DND-41 (cell line): ENCODE data around the gene PLXNC1.

Experiments
- ATAC-seq: fragments of 200-7000 bp; cut with Tn5 transposase; 3 replicates; pipeline ENCODE4 v1.9.1; 2021; ENCODE audit warnings: low read depth; ENCODE audit not compliant: insufficient read depth
- DNase-seq: peaks from one replicate; pipeline ENCODE4 v3.0.0-alpha.2; 2020
- H2AFZ ChIP-seq: 2 replicates; pipeline ENCODE4 v1.6.0; 2012; ENCODE audit warnings: low read depth, low read length
- H3K27ac ChIP-seq: 2 replicates; pipeline ENCODE4 v1.5.1; 2012; ENCODE audit warnings: low read length, inconsistent platforms
- H3K27me3 ChIP-seq: fragments of 200-600 bp; sonication (generic); 2 replicates; pipeline ENCODE4 v1.6.0; 2012; ENCODE audit warnings: low read length, mild to moderate bottlenecking, inconsistent platforms; ENCODE audit not compliant: insufficient read depth, poor library complexity
- H3K36me3 ChIP-seq: 2 replicates; pipeline ENCODE4 v1.5.1; 2012; ENCODE audit warnings: low read length, inconsistent platforms; ENCODE audit not compliant: insufficient read depth
- H3K4me1 ChIP-seq: 2 replicates; pipeline ENCODE4 v1.5.1; 2012; ENCODE audit warnings: mild to moderate bottlenecking, low read length; ENCODE audit not compliant: insufficient read depth
- H3K4me2 ChIP-seq: 2 replicates; pipeline ENCODE4 v1.6.0; 2012; ENCODE audit warnings: mild to moderate bottlenecking, moderate library complexity, low read length, inconsistent platforms; ENCODE audit not compliant: insufficient read depth
- H3K4me3 ChIP-seq, 2 experiments: fragments of 200-600 bp in 1 of 2; shearing (Covaris generic) in 1 of 2; 2 replicates each; pipeline ENCODE4 v1.5.1; 2012 to 2016; ENCODE audit warnings: inconsistent platforms in 2 of 2, low read length in 2 of 2, mild to moderate bottlenecking in 2 of 2, low read depth in 1 of 2, moderate library complexity in 1 of 2
- H3K79me2 ChIP-seq: 2 replicates; pipeline ENCODE4 v1.6.0; 2012; ENCODE audit warnings: low read length, inconsistent platforms; ENCODE audit not compliant: insufficient read depth
- H3K9ac ChIP-seq: 2 replicates; pipeline ENCODE4 v1.6.0; 2012; ENCODE audit warnings: low read depth, mild to moderate bottlenecking, inconsistent platforms, low read length, moderate library complexity
- H3K9me3 ChIP-seq: 2 replicates; pipeline ENCODE4 v1.5.1; 2012; ENCODE audit warnings: low read length, moderate library complexity, mild to moderate bottlenecking, inconsistent platforms; ENCODE audit not compliant: insufficient read depth, severe bottlenecking
- H4K20me1 ChIP-seq: 2 replicates; pipeline ENCODE4 v1.6.0; 2012; ENCODE audit warnings: low read length; ENCODE audit not compliant: insufficient read depth
- CTCF ChIP-seq: IDR thresholded peaks from 2 replicates; pipeline ENCODE4 v1.5.1; 2012; ENCODE audit warnings: borderline replicate concordance, low read length, moderate library complexity, mild to moderate bottlenecking; ENCODE audit not compliant: poor library complexity, severe bottlenecking; ENCODE audit errors: extremely low read depth
- EZH2 ChIP-seq: IDR thresholded peaks from 3 replicates; pipeline ENCODE4 v1.6.1; 2012; ENCODE audit warnings: borderline replicate concordance, low read depth, mild to moderate bottlenecking, moderate library complexity, low read length, inconsistent platforms; ENCODE audit not compliant: severe bottlenecking

PLXNC1 gene

DNA sequence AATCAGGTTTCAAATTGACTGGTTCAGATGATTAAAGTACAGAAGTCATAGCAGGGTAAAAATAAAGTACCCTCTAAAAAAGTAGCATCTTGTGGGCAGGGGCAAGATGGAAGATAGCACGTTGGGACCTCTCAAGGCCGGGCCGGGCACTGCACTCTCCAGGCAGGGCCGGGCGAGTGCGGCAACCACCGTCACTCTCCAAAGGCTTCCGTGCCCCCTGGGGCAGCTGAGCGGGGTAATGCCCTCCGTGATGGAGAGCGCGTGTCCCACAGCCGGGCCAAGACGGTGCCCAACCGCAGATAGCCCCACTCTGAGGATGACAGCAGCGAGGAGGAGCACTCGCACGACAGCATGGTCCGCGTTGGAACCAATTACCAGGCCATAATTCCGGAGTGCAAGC lies 8.6 kb upstream of the PLXNC1 start:
- Histone ChIP-seq H3K36me3 (no peaks in the 10 kb centered on the region), H3K4me1 (no peaks in the 10 kb centered on the region), H3K79me2 (no peaks in the 10 kb centered on the region), H3K27ac (no peak overlapping the region), H3K4me2 (no peak overlapping the region), H3K4me3 (no peak overlapping the region), H3K27me3 (peaks cover 10% of the 10 kb centered on the region), H4K20me1 (no peaks in the 10 kb centered on the region), H2AFZ (no peak overlapping the region), H3K9ac (no peak overlapping the region), H3K9me3 (no peaks in the 10 kb centered on the region)
- ATAC-seq: no peak
- no peak for TF ChIP-seq EZH2
- TF ChIP-seq CTCF: no peak
- DNase-seq: no peak

DNA sequence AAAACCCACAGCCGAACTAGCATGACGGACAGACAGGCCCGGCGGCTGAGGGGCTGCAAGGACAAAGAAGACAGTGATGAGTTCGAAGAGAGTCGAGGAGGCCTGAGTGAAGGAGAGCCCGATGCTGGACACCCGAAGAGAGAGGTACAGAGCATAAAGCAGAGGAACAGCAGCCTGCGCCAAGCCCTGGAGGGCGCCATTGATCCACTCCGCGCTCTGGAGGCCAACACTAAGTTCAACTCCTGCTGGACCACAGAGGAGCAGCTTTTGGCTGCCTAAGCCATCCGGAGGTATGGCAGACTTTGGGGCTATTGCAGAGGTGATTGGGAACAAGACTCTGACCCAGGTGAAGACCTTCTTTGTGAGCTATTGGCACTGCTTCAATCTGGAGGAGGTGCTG lies 7.8 kb upstream of the PLXNC1 start:
- peak; percentile 43 for DNase-seq
- TF ChIP-seq CTCF (peak; percentile 68), EZH2 (no peak)
- H3K9ac ChIP-seq: no peak overlapping the region
- no peaks in the 10 kb centered on the region for H4K20me1 ChIP-seq
- H3K36me3 ChIP-seq: no peaks in the 10 kb centered on the region
- H3K79me2 ChIP-seq: no peaks in the 10 kb centered on the region
- ATAC-seq: peak; percentile 71
- H3K27me3 ChIP-seq: peaks cover 12% of the 10 kb centered on the region
- H3K27ac ChIP-seq: no peak overlapping the region
- no peak overlapping the region for H3K4me3 ChIP-seq
- no peak overlapping the region for H2AFZ ChIP-seq
- H3K9me3 ChIP-seq: no peaks in the 10 kb centered on the region
- H3K4me1 ChIP-seq: no peaks in the 10 kb centered on the region
- H3K4me2 ChIP-seq: no peak overlapping the region

GRCh38 chr12:94141004-94141764 lies 7.2 kb upstream of the PLXNC1 start:
- H3K4me2 ChIP-seq: no peak overlapping the region

More at GRCh38 chr12:94141004-94141764, 7.2 kb upstream of the PLXNC1 start:
- no peaks in the 10 kb centered on the region for H4K20me1 ChIP-seq
- H2AFZ ChIP-seq: no peak overlapping the region
- H3K4me3 ChIP-seq: no peak overlapping the region
- no peak overlapping the region for H3K27ac ChIP-seq
- DNase-seq (no peak), ATAC-seq (0 out of 3 replicates have a peak, but pooled peaks have one; percentile 17)
- H3K36me3 ChIP-seq: no peaks in the 10 kb centered on the region
- peaks cover 12% of the 10 kb centered on the region for H3K27me3 ChIP-seq
- H3K9me3 ChIP-seq: no peaks in the 10 kb centered on the region
- no peak overlapping the region for H3K9ac ChIP-seq
- H3K4me1 ChIP-seq: no peaks in the 10 kb centered on the region
- TF ChIP-seq EZH2 (no peak), CTCF (no peak)
- H3K79me2 ChIP-seq: no peaks in the 10 kb centered on the region
